ENCODE measurements around the gene SNX20. TPM values are rescaled to one million over a fixed set of nuclear protein-coding genes. Genes with fewer than 3 reads are reported as not detected.

SNX20 gene
- total and polyA plus RNA-seq, 2 experiments from 2014 or later = not detected

GRCh38 chr16:50718061-50718760, 37.1 kb upstream of the SNX20 start:
- Histone ChIP-seq H3K4me2 (no peak overlapping the region), H3K36me3 (ENCODE audit: insufficient read depth) (no peaks in the 10 kb centered on the region), H3K9me2 (ENCODE audit: insufficient read depth) (no peaks in the 10 kb centered on the region), H3K4me1 (ENCODE audit: insufficient read depth) (no peaks in the 10 kb centered on the region; the same call in 1 of the 2 replicates), H2AFZ (no peak overlapping the region), H3K27ac (ENCODE audit: low read depth) (no peak overlapping the region), H3K4me3 (no peak overlapping the region), H3K79me2 (replicated peaks; ENCODE audit: insufficient read depth) (no peaks in the 10 kb centered on the region), H4K20me1 (replicated peaks; ENCODE audit: insufficient read depth) (no peaks in the 10 kb centered on the region), H3K27me3 (ENCODE audit: insufficient read depth) (no peaks in the 10 kb centered on the region), H3F3A (replicated peaks; ENCODE audit: low read depth) (no peaks in the 10 kb centered on the region)
- Mint-ChIP-seq H3K27me3 (ENCODE audit: insufficient read depth, low read depth, poor library complexity) (peaks cover 8% of the 10 kb centered on the region), H3K36me3 (ENCODE audit: low read depth) (no peaks in the 10 kb centered on the region), H3K4me3 (no peak overlapping the region), H3K9me3 (no peaks in the 10 kb centered on the region), H3K27ac (no peak overlapping the region), H3K4me1 (peaks cover 15% of the 10 kb centered on the region)
- DNase-seq (ENCODE audit: low spot score) = no peak
- ATAC-seq = no peak
- TF ChIP-seq ZNF331 (CRISPR knock-in tag; IDR thresholded peaks at IDR 0.05; ENCODE audit: low read depth) (no peak), REST (IDR thresholded peaks at IDR 0.05; ENCODE audit: unreplicated experiment) (no peak), CREB1 (CRISPR knock-in tag; IDR thresholded peaks at IDR 0.05; ENCODE audit: low read depth) (no peak), POLR2AphosphoS5 (IDR thresholded peaks at IDR 0.05; ENCODE audit: low read depth) (no peak), ZNF462 (CRISPR knock-in tag; IDR thresholded peaks at IDR 0.05) (no peak), STAT1 (IDR thresholded peaks at IDR 0.05; ENCODE audit: unreplicated experiment) (no peak), EZH2 (IDR thresholded peaks at IDR 0.05; ENCODE audit: low read depth, unreplicated experiment) (no peak), JUNB (IDR thresholded peaks at IDR 0.05; ENCODE audit: unreplicated experiment) (no peak), CTCF (conservative IDR thresholded peaks at IDR 0.05; ENCODE audit: low read depth in 2 of 2) (no peak)

Data from GM23338 (cell line).